Measurements from ENCODE around the gene S100A7A.
A peak's percentile ranks its signal among the peaks of the same experiment; 100 is the strongest.

The S100A7A gene

GRCh38 chr1:153415850-153416570, at the start of gene S100A7A:
TSS of gene S100A7A (plus strand) at chr1:153416520. CDS start at chr1:153418083, 1,563 bp downstream.
- no peak for DNase-seq

- DNase-seq, result no peak
Measured at GRCh38 chr1:153367090-153367489, 49.2 kb upstream of the S100A7A start.

- DNase-seq, result no peak
Measured at GRCh38 chr1:153368495-153368894, 47.8 kb upstream of the S100A7A start.

GRCh38 chr1:153370146-153370545, 46.2 kb upstream of the S100A7A start:
- DNase-seq, result no peak

GRCh38 chr1:153371231-153371630, 45.1 kb upstream of the S100A7A start:
- DNase-seq, result no peak

- DNase-seq, result no peak
Measured at GRCh38 chr1:153372571-153372970, 43.7 kb upstream of the S100A7A start.

GRCh38 chr1:153374071-153374470, 42.2 kb upstream of the S100A7A start:
- DNase-seq, result no peak

- DNase-seq, result no peak
Measured at GRCh38 chr1:153375511-153375910, 40.8 kb upstream of the S100A7A start, which contains the start of gene S100A12. TSS of gene S100A12 (minus strand) at chr1:153375621. CDS start at chr1:153374592, 1,029 bp downstream.

GRCh38 chr1:153379591-153379990, 36.7 kb upstream of the S100A7A start:
- DNase-seq, result no peak

GRCh38 chr1:153380711-153381110, 35.6 kb upstream of the S100A7A start:
- no peak for DNase-seq

GRCh38 chr1:153384958-153385580, 31.3 kb upstream of the S100A7A start:
- DNase-seq, result no peak

- DNase-seq, result no peak
Measured at GRCh38 chr1:153386500-153386901, 29.8 kb upstream of the S100A7A start.

GRCh38 chr1:153387001-153387400, 29.3 kb upstream of the S100A7A start:
- no peak for DNase-seq

GRCh38 chr1:153387785-153388184, 28.5 kb upstream of the S100A7A start:
- no peak for DNase-seq

GRCh38 chr1:153389401-153389800, 26.9 kb upstream of the S100A7A start:
- no peak for DNase-seq

- DNase-seq, result no peak
Measured at GRCh38 chr1:153389973-153390879, 26.1 kb upstream of the S100A7A start.

- peak; percentile 60 for DNase-seq
Measured at GRCh38 chr1:153390938-153391710, 25.2 kb upstream of the S100A7A start, which contains the start of gene S100A8. TSS of gene S100A8 (minus strand) at chr1:153391073. CDS start at chr1:153390535, 538 bp downstream.

- DNase-seq, result no peak
Measured at GRCh38 chr1:153392258-153392657, 24.1 kb upstream of the S100A7A start.

- no peak for DNase-seq
Measured at GRCh38 chr1:153392822-153393221, 23.5 kb upstream of the S100A7A start.

GRCh38 chr1:153393926-153394325, 22.4 kb upstream of the S100A7A start:
- DNase-seq, result no peak

GRCh38 chr1:153394391-153394790, 21.9 kb upstream of the S100A7A start:
- DNase-seq, result no peak

GRCh38 chr1:153395136-153395685, 21.1 kb upstream of the S100A7A start:
- DNase-seq, result no peak

Data from NCI-H2107 (cell line).